HepG2 (cell line): ENCODE results near the gene SYCP2L. TPM values are rescaled to one million over a fixed set of nuclear protein-coding genes. Genes with fewer than 3 reads are reported as not detected.

ENCODE experiments used
- ADNP ChIP-seq: sonication (generic); formaldehyde crosslinking; IDR thresholded peaks from 2 replicates; pipeline ENCODE4 v1.4.0; 2020; ENCODE audit warnings: missing genetic modification reagents
- CENPX ChIP-seq: sonication (generic); formaldehyde crosslinking; IDR thresholded peaks from 2 replicates; pipeline ENCODE4 v1.9.0; 2021; ENCODE audit warnings: mild to moderate bottlenecking, missing genetic modification reagents, moderate library complexity
- CREB1 ChIP-seq, 2 experiments: fragments of 450-650 bp in 1 of 2; IDR thresholded peaks; 2 replicates each; pipeline ENCODE4 v1.6.1; 2016 to 2017; ENCODE audit warnings: control low read depth in 1 of 2, mild to moderate bottlenecking in 1 of 2, missing compliant biosample characterization in 1 of 2, missing genetic modification characterization in 1 of 2
- FOXO1 ChIP-seq: sonication (generic); formaldehyde crosslinking; IDR thresholded peaks from 2 replicates; pipeline ENCODE4 v1.4.0; 2020; ENCODE audit warnings: missing genetic modification reagents
- HMG20A ChIP-seq: IDR thresholded peaks from 2 replicates; pipeline ENCODE4 v1.6.1; 2016; ENCODE audit warnings: borderline replicate concordance
- IKZF1 ChIP-seq: fragments of 450-650 bp; IDR thresholded peaks from 2 replicates; pipeline ENCODE4 v1.7.1; 2016
- KLF13 ChIP-seq: sonication (generic); formaldehyde crosslinking; IDR thresholded peaks from 2 replicates; pipeline ENCODE4 v1.4.0; 2020; ENCODE audit warnings: mild to moderate bottlenecking, missing genetic modification reagents
- NR2F1 ChIP-seq, 2 experiments: fragments of 450-650 bp in 1 of 2; formaldehyde crosslinking in 1 of 2; IDR thresholded peaks; 2 replicates each; pipeline versions ENCODE4 v1.5.0 to v1.6.1; 2016 to 2020; ENCODE audit warnings: mild to moderate bottlenecking in 1 of 2, missing compliant biosample characterization in 1 of 2, missing genetic modification reagents in 1 of 2, moderate library complexity in 1 of 2
- PAF1 ChIP-seq: IDR thresholded peaks from 2 replicates; pipeline ENCODE4 v1.6.1; 2016; ENCODE audit warnings: missing genetic modification reagents, missing compliant biosample characterization
- POGZ ChIP-seq: sonication (generic); formaldehyde crosslinking; IDR thresholded peaks from 2 replicates; pipeline ENCODE4 v1.4.0; 2020; ENCODE audit warnings: mild to moderate bottlenecking, missing genetic modification reagents
- SUZ12 ChIP-seq: fragments of 150-350 bp; IDR thresholded peaks from 2 replicates; pipeline ENCODE4 v1.6.1; 2014; ENCODE audit warnings: low read depth, low read length
- ZBTB42 ChIP-seq: sonication (generic); formaldehyde crosslinking; IDR thresholded peaks from 2 replicates; pipeline ENCODE4 v1.5.0; 2020; ENCODE audit warnings: mild to moderate bottlenecking, missing genetic modification reagents
- ZNF264 ChIP-seq: sonication (generic); formaldehyde crosslinking; IDR thresholded peaks from 2 replicates; pipeline ENCODE4 v1.4.0; 2020; ENCODE audit warnings: missing genetic modification reagents
- ZNF33B ChIP-seq: sonication (generic); formaldehyde crosslinking; IDR thresholded peaks from 2 replicates; pipeline ENCODE4 v1.5.1; 2020; ENCODE audit warnings: mild to moderate bottlenecking, missing genetic modification reagents
- polyA plus RNA-seq, 8 experiments: library from polyadenylated mRNA; depleted of rRNA in 3 of 8; stranded (reverse) in 7 of 8; unstranded in 1 of 8; fragments of >200 nt; fragmentation: Illumina TruSeq in 4 of 8; extraction: Trizol in 4 of 8; gene quantifications; 2 replicates each; pipeline versions ENCODE4 v1.2.1 to v1.2.3, GENCODE V29; 2011 to 2016; ENCODE audit warnings: low read depth in 4 of 8, missing spikeins in 1 of 8, mixed read lengths in 1 of 8; ENCODE audit not compliant: insufficient read depth in 1 of 8
- total RNA-seq, 5 experiments: library from RNA; depleted of rRNA; stranded (reverse); fragments of >200 nt; fragmentation: Illumina TruSeq; extraction: Trizol; gene quantifications; 2 replicates each; pipeline ENCODE4 v1.2.3, GENCODE V29; 2016; ENCODE audit warnings: low read depth in 1 of 5
- TF ChIP-seq, protein P1 (sequence below): sonication (generic); formaldehyde crosslinking; IDR thresholded peaks from 2 replicates; pipeline ENCODE4 v1.4.0; 2020; ENCODE audit warnings: missing genetic modification reagents
- TF ChIP-seq, protein P2 (sequence below): sonication (generic); formaldehyde crosslinking; conservative IDR thresholded peaks from 2 replicates; pipeline ENCODE4 v1.5.0; 2020; ENCODE audit warnings: missing genetic modification reagents
- TF ChIP-seq, protein P3 (sequence below): sonication (generic); formaldehyde crosslinking; conservative IDR thresholded peaks from 2 replicates; pipeline ENCODE4 v1.8.1; 2023; ENCODE audit warnings: missing genetic modification reagents
- TF ChIP-seq, protein P4 (sequence below): sonication (generic); formaldehyde crosslinking; IDR thresholded peaks from 2 replicates; pipeline ENCODE4 v1.4.0; 2020; ENCODE audit warnings: missing genetic modification reagents
- TF ChIP-seq, protein P5 (sequence below): sonication (generic); formaldehyde crosslinking; IDR thresholded peaks from 2 replicates; pipeline ENCODE4 v1.8.0; 2022; ENCODE audit warnings: missing genetic modification reagents, mild to moderate bottlenecking, moderate library complexity, borderline replicate concordance

The SYCP2L gene
- total and polyA plus RNA-seq, 2 of the 13 experiments (the other 11 are each of a cell fraction or from before 2014, with no cell fraction given) = 0.22 to 0.54 TPM

DNA sequence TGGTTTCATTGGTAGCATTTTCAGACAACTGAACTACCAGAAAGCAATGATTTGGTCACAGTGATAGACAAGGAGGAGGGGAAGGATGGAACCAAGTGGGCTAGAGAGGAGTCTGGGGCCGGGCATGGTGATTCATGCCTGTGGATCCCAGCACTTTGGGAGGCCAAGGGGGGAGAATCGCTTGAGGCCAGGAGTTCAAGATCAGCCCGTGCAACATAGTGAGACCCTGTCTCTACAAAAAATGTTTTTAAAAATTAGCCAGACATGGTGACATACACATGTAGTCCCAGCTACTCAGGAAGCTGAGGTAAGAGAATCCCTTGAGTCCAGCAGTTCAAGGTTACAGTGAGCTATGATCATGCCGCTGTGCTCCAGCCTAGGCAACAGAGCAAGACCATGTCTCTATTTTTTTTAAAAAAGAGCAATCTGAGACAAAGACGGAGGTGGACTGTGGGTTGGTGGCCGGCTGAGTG is 70.6 kb downstream of the SYCP2L start (continued):
- TF ChIP-seq, protein P1, sequence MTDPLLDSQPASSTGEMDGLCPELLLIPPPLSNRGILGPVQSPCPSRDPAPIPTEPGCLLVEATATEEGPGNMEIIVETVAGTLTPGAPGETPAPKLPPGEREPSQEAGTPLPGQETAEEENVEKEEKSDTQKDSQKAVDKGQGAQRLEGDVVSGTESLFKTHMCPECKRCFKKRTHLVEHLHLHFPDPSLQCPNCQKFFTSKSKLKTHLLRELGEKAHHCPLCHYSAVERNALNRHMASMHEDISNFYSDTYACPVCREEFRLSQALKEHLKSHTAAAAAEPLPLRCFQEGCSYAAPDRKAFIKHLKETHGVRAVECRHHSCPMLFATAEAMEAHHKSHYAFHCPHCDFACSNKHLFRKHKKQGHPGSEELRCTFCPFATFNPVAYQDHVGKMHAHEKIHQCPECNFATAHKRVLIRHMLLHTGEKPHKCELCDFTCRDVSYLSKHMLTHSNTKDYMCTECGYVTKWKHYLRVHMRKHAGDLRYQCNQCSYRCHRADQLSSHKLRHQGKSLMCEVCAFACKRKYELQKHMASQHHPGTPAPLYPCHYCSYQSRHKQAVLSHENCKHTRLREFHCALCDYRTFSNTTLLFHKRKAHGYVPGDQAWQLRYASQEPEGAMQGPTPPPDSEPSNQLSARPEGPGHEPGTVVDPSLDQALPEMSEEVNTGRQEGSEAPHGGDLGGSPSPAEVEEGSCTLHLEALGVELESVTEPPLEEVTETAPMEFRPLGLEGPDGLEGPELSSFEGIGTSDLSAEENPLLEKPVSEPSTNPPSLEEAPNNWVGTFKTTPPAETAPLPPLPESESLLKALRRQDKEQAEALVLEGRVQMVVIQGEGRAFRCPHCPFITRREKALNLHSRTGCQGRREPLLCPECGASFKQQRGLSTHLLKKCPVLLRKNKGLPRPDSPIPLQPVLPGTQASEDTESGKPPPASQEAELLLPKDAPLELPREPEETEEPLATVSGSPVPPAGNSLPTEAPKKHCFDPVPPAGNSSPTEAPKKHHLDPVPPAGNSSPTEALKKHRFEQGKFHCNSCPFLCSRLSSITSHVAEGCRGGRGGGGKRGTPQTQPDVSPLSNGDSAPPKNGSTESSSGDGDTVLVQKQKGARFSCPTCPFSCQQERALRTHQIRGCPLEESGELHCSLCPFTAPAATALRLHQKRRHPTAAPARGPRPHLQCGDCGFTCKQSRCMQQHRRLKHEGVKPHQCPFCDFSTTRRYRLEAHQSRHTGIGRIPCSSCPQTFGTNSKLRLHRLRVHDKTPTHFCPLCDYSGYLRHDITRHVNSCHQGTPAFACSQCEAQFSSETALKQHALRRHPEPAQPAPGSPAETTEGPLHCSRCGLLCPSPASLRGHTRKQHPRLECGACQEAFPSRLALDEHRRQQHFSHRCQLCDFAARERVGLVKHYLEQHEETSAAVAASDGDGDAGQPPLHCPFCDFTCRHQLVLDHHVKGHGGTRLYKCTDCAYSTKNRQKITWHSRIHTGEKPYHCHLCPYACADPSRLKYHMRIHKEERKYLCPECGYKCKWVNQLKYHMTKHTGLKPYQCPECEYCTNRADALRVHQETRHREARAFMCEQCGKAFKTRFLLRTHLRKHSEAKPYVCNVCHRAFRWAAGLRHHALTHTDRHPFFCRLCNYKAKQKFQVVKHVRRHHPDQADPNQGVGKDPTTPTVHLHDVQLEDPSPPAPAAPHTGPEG = no peak
- TF ChIP-seq IKZF1 (no peak), HMG20A (CRISPR knock-in tag) (peak; percentile 92; the same call in 1 of the 2 replicates), POGZ (CRISPR knock-in tag) (peak; percentile 95), CREB1 (IDR thresholded peaks at IDR 0.05) (no peak), CREB1 (CRISPR knock-in tag; IDR thresholded peaks at IDR 0.05) (peak; percentile 49), KLF13 (CRISPR knock-in tag) (no peak), ZBTB42 (CRISPR knock-in tag) (no peak), SUZ12 (no peak), NR2F1 (CRISPR knock-in tag; IDR thresholded peaks at IDR 0.05) (peak in 1 of 2 experiments; percentile 51; a peak in 1 of 4 replicates), ADNP (peak; percentile 90), CENPX (CRISPR knock-in tag) (no peak), ZNF264 (peak; percentile 86), ZNF33B (no peak), PAF1 (no peak), FOXO1 (CRISPR knock-in tag) (peak; percentile 87)
- TF ChIP-seq, protein P2, sequence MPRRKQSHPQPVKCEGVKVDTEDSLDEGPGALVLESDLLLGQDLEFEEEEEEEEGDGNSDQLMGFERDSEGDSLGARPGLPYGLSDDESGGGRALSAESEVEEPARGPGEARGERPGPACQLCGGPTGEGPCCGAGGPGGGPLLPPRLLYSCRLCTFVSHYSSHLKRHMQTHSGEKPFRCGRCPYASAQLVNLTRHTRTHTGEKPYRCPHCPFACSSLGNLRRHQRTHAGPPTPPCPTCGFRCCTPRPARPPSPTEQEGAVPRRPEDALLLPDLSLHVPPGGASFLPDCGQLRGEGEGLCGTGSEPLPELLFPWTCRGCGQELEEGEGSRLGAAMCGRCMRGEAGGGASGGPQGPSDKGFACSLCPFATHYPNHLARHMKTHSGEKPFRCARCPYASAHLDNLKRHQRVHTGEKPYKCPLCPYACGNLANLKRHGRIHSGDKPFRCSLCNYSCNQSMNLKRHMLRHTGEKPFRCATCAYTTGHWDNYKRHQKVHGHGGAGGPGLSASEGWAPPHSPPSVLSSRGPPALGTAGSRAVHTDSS (CRISPR knock-in tag) = no peak
- TF ChIP-seq, protein P3, sequence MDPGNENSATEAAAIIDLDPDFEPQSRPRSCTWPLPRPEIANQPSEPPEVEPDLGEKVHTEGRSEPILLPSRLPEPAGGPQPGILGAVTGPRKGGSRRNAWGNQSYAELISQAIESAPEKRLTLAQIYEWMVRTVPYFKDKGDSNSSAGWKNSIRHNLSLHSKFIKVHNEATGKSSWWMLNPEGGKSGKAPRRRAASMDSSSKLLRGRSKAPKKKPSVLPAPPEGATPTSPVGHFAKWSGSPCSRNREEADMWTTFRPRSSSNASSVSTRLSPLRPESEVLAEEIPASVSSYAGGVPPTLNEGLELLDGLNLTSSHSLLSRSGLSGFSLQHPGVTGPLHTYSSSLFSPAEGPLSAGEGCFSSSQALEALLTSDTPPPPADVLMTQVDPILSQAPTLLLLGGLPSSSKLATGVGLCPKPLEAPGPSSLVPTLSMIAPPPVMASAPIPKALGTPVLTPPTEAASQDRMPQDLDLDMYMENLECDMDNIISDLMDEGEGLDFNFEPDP = no peak
- TF ChIP-seq, protein P4, sequence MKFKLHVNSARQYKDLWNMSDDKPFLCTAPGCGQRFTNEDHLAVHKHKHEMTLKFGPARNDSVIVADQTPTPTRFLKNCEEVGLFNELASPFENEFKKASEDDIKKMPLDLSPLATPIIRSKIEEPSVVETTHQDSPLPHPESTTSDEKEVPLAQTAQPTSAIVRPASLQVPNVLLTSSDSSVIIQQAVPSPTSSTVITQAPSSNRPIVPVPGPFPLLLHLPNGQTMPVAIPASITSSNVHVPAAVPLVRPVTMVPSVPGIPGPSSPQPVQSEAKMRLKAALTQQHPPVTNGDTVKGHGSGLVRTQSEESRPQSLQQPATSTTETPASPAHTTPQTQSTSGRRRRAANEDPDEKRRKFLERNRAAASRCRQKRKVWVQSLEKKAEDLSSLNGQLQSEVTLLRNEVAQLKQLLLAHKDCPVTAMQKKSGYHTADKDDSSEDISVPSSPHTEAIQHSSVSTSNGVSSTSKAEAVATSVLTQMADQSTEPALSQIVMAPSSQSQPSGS (CRISPR knock-in tag) = peak; percentile 70; the same call in 1 of the 2 replicates
- TF ChIP-seq, protein P5, sequence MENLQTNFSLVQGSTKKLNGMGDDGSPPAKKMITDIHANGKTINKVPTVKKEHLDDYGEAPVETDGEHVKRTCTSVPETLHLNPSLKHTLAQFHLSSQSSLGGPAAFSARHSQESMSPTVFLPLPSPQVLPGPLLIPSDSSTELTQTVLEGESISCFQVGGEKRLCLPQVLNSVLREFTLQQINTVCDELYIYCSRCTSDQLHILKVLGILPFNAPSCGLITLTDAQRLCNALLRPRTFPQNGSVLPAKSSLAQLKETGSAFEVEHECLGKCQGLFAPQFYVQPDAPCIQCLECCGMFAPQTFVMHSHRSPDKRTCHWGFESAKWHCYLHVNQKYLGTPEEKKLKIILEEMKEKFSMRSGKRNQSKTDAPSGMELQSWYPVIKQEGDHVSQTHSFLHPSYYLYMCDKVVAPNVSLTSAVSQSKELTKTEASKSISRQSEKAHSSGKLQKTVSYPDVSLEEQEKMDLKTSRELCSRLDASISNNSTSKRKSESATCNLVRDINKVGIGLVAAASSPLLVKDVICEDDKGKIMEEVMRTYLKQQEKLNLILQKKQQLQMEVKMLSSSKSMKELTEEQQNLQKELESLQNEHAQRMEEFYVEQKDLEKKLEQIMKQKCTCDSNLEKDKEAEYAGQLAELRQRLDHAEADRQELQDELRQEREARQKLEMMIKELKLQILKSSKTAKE (CRISPR knock-in tag) = peak; percentile 71
